ENCODE results near the gene PLPP4. TPM values are rescaled to one million over a fixed set of nuclear protein-coding genes. Genes with fewer than 3 reads are reported as not detected.

The PLPP4 gene
- 10 to 100 TPM; 21.9 to 65.8 TPM for total RNA-seq
- polyA plus RNA-seq (ENCODE audit: insufficient read depth, low read depth, low replicate concordance): 12.6 TPM
- long read RNA-seq, donor 1, partial matches to known transcripts: 0 of 1 reads
- long read RNA-seq, donor 1, other reads (novel, unspliced or antisense): 0 of 1 reads
- long read RNA-seq, donor 2: 0 reads

DNA sequence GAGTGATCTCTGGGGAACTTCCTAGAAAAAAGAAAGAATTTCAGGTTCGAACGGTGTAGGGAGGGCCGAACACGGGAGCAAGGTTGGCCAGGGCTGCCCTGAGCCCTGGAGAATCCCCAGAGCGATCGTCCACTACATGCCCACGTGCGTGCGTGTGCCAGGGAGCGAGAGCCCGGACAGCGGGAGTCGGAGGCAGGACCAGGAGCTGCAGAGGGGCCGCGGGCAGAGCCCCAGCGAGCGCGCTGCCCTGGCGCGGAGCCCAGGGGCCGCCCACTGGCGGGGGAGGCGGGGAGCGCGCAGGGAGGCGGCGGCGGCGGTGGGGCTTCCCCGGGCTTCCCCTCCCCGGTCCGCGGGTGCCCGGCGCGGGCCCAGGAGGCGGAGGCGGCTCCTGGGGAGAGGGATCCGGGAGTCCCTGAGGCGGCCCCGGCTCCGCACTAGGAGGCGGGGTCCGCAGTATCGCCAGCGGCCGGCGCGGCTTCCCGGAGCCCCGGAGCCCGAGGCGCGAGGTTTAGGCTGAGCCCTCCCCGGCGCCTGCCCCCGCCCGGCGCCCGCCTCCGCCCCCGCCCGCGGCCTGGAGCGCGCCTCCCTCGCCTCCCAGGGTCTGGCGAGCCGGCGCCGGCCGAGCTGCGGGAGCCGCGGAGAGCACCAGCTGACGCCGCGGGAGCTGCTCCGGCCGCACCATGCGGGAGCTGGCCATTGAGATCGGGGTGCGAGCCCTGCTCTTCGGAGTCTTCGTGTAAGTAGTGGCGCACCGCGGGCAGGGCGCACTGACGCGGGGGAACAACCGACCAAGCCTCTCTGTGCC lies at the start of gene PLPP4:
PLPP4 (plus strand) TSS at position 602 of the 805 bp plus-strand sequence; CDS start at position 681, 79 bp downstream.
- 0% methylated on average over 3 to 17 of the region's 92 CpGs for WGBS, 2 donors
- Histone ChIP-seq H3K36me3 (ENCODE audit: low read depth, missing control alignments) (no peaks in the 10 kb centered on the region), H3K27ac (no peak within 1 kb of the TSS), H3K4me3 (peak within 1 kb of the TSS; percentile 54 to 81), H3K4me1 (peaks cover 20% of the 10 kb centered on the region), H3K27me3 (no peaks in the 10 kb centered on the region), H3K9me3 (no peaks in the 10 kb centered on the region)
- intact Hi-C loops (cut with DNase I; ENCODE audit: low total_unique reads): no loop called here
- DNase-seq: peak; percentile 69
- no peak for TF ChIP-seq POLR2A (IDR thresholded peaks at IDR 0.05)
- TF ChIP-seq, protein P1, sequence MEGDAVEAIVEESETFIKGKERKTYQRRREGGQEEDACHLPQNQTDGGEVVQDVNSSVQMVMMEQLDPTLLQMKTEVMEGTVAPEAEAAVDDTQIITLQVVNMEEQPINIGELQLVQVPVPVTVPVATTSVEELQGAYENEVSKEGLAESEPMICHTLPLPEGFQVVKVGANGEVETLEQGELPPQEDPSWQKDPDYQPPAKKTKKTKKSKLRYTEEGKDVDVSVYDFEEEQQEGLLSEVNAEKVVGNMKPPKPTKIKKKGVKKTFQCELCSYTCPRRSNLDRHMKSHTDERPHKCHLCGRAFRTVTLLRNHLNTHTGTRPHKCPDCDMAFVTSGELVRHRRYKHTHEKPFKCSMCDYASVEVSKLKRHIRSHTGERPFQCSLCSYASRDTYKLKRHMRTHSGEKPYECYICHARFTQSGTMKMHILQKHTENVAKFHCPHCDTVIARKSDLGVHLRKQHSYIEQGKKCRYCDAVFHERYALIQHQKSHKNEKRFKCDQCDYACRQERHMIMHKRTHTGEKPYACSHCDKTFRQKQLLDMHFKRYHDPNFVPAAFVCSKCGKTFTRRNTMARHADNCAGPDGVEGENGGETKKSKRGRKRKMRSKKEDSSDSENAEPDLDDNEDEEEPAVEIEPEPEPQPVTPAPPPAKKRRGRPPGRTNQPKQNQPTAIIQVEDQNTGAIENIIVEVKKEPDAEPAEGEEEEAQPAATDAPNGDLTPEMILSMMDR (IDR thresholded peaks at IDR 0.05): no peak

GRCh38 chr10:120409816-120410215 lies 47.2 kb upstream of the PLPP4 start:
- no peaks in the 10 kb centered on the region for H3K36me3 ChIP-seq (ENCODE audit: low read depth, missing control alignments)
- DNase-seq: no peak
- no peaks in the 10 kb centered on the region for H3K27me3 ChIP-seq
- H3K4me1 ChIP-seq: no peaks in the 10 kb centered on the region
- WGBS, 2 donors: 88 to 90% methylated on average over 4 of the region's 4 CpGs
- intact Hi-C loops (cut with DNase I; ENCODE audit: low total_unique reads): no loop called here
- no peaks in the 10 kb centered on the region for H3K9me3 ChIP-seq
- H3K4me3 ChIP-seq: no peak overlapping the region
- TF ChIP-seq POLR2A (IDR thresholded peaks at IDR 0.05): no peak
- TF ChIP-seq, protein P1 (IDR thresholded peaks at IDR 0.05): no peak
- no peak overlapping the region for H3K27ac ChIP-seq

GRCh38 chr10:120414946-120415345 lies 42.1 kb upstream of the PLPP4 start:
- intact Hi-C loops (cut with DNase I; ENCODE audit: low total_unique reads): no loop called here
- H3K4me3 ChIP-seq: no peak overlapping the region
- no peaks in the 10 kb centered on the region for H3K9me3 ChIP-seq
- TF ChIP-seq, protein P1 (IDR thresholded peaks at IDR 0.05): no peak
- TF ChIP-seq POLR2A (IDR thresholded peaks at IDR 0.05): no peak
- 73 to 78% methylated on average over 3 of the region's 3 CpGs for WGBS, 2 donors
- no peaks in the 10 kb centered on the region for H3K36me3 ChIP-seq (ENCODE audit: low read depth, missing control alignments)
- DNase-seq: no peak
- H3K27ac ChIP-seq: no peak overlapping the region
- no peaks in the 10 kb centered on the region for H3K27me3 ChIP-seq
- H3K4me1 ChIP-seq: no peaks in the 10 kb centered on the region

- H3K4me3 ChIP-seq: no peak overlapping the region
- no peak for TF ChIP-seq POLR2A (IDR thresholded peaks at IDR 0.05)
- TF ChIP-seq, protein P1 (IDR thresholded peaks at IDR 0.05): no peak
- no peaks in the 10 kb centered on the region for H3K27me3 ChIP-seq
- no peaks in the 10 kb centered on the region for H3K36me3 ChIP-seq (ENCODE audit: low read depth, missing control alignments)
- no peak for DNase-seq
- WGBS, 2 donors: 80 to 86% methylated on average over 5 of the region's 5 CpGs
- no peaks in the 10 kb centered on the region for H3K4me1 ChIP-seq
- no peaks in the 10 kb centered on the region for H3K9me3 ChIP-seq
- H3K27ac ChIP-seq: no peak overlapping the region
- intact Hi-C loops (cut with DNase I; ENCODE audit: low total_unique reads): no loop called here
These were observed 41.2 kb upstream of the PLPP4 start for GRCh38 chr10:120415709-120416330.
